GM21723 (cell line): ENCODE data around the gene HSPA1L.
"Not testable (repeated sequence)": the region's sequence is repeated elsewhere in the genome, so short reads cannot be mapped to it uniquely, and the experiment has no call there.

ENCODE experiments used
- ATAC-seq: cut with Tn5 transposase; IDR thresholded peaks from one replicate; pipeline ENCODE4 v1.9.1; 2021; ENCODE audit warnings: mild to moderate bottlenecking, moderate library complexity; ENCODE audit not compliant: unreplicated experiment

Gene HSPA1L

GRCh38 chr6:31815025-31815838 is at the start of gene HSPA1L, which contains the start of gene HSPA1A:
TSS of gene HSPA1L (minus strand) at chr6:31815283. CDS start at chr6:31811972, 3,311 bp downstream.
TSS of gene HSPA1A (plus strand) at chr6:31815543. CDS start at chr6:31815757, 214 bp downstream.
- ATAC-seq, result peak; percentile 34

- no peak for ATAC-seq
Observed at GRCh38 chr6:31864818-31865204, 49.7 kb upstream of the HSPA1L start.

- ATAC-seq, result not testable (repeated sequence)
Observed at GRCh38 chr6:31864123-31864562, 49.1 kb upstream of the HSPA1L start.

GRCh38 chr6:31862344-31863235 is 47.5 kb upstream of the HSPA1L start, which contains the start of gene NEU1:
TSS of gene NEU1 (minus strand) at chr6:31862821. CDS start at chr6:31862776, 45 bp downstream.
- ATAC-seq, result peak; percentile 89

GRCh38 chr6:31861919-31862343 is 46.8 kb upstream of the HSPA1L start:
- no peak for ATAC-seq

- ATAC-seq, result no peak
Observed at GRCh38 chr6:31861150-31861549, 46.1 kb upstream of the HSPA1L start.

- no peak for ATAC-seq
Observed at GRCh38 chr6:31860349-31860748, 45.3 kb upstream of the HSPA1L start.

- no peak for ATAC-seq
Observed at GRCh38 chr6:31859923-31860322, 44.8 kb upstream of the HSPA1L start.

GRCh38 chr6:31858707-31859106 is 43.6 kb upstream of the HSPA1L start:
- no peak for ATAC-seq

GRCh38 chr6:31857774-31858173 is 42.7 kb upstream of the HSPA1L start:
- ATAC-seq, result not testable (repeated sequence)

GRCh38 chr6:31851980-31852718 is 37.1 kb upstream of the HSPA1L start:
- ATAC-seq, result not testable (repeated sequence)

- ATAC-seq, result no peak
Observed at GRCh38 chr6:31851485-31851832, 36.4 kb upstream of the HSPA1L start.

GRCh38 chr6:31850765-31851484 is 35.8 kb upstream of the HSPA1L start:
- no peak for ATAC-seq

GRCh38 chr6:31847276-31847978 is 32.3 kb upstream of the HSPA1L start:
- ATAC-seq, result no peak

- ATAC-seq, result no peak
Observed at GRCh38 chr6:31844507-31844906, 29.4 kb upstream of the HSPA1L start.

- no peak for ATAC-seq
Observed at GRCh38 chr6:31842053-31842452, 27.0 kb upstream of the HSPA1L start.

GRCh38 chr6:31839779-31840126 is 24.7 kb upstream of the HSPA1L start:
- not testable (repeated sequence) for ATAC-seq

- no peak for ATAC-seq
Observed at GRCh38 chr6:31838968-31839367, 23.9 kb upstream of the HSPA1L start.

GRCh38 chr6:31838114-31838553 is 23.1 kb upstream of the HSPA1L start:
- not testable (repeated sequence) for ATAC-seq
